HEK293 (cell line): Measurements from ENCODE around the gene DNAAF5.

Experiments used
- CTCF ChIA-PET: fragments of 350-600 bp; formaldehyde crosslinking; extraction: SDS; loops from one replicate; lab custom pipeline; 2021; ENCODE audit warnings: antibody characterized with exemption; lab: Yijun Ruan, JAX
- POLR2A ChIA-PET: fragments of 300-600 bp; formaldehyde crosslinking; extraction: SDS; loops from one replicate; lab custom pipeline; 2020; ENCODE audit warnings: antibody characterized with exemption, inconsistent platforms; lab: Yijun Ruan, JAX
- H3K27ac ChIP-seq: fragments of 200-500 bp; sonication (Bioruptor generic); 2 replicates; pipeline ENCODE4 v1.5.1; 2014; ENCODE audit warnings: low read depth, low read length, control low read depth, inconsistent platforms; ENCODE audit errors: extremely low read depth
- H3K36me3 ChIP-seq, 2 experiments: fragments of 200-500 bp in 1 of 2; sonication (Bioruptor generic) in 1 of 2; 1 replicate in 1 of 2; 2 replicates in 1 of 2; pipeline ENCODE4 v1.5.1; 2014 to 2017; ENCODE audit warnings: inconsistent platforms in 2 of 2, low read length in 2 of 2; ENCODE audit not compliant: control insufficient read depth in 2 of 2, insufficient read depth in 1 of 2
- H3K4me1 ChIP-seq: fragments of 200-500 bp; sonication (Bioruptor generic); 2 replicates; pipeline ENCODE4 v1.5.1; 2014; ENCODE audit warnings: mild to moderate bottlenecking, low read length, inconsistent platforms; ENCODE audit not compliant: control insufficient read depth, insufficient read depth
- H3K4me3 ChIP-seq: 2 replicates; pipeline ENCODE4 v1.5.1; 2011; ENCODE audit warnings: low read depth, mild to moderate bottlenecking, control low read depth, low read length, moderate library complexity
- H3K9me3 ChIP-seq: fragments of 200-500 bp; sonication (Bioruptor generic); 2 replicates; pipeline ENCODE4 v1.5.1; 2014; ENCODE audit warnings: low read depth, low read length, inconsistent platforms; ENCODE audit not compliant: control insufficient read depth, insufficient read depth
- INSM2 ChIP-seq: fragments of 450-650 bp; formaldehyde crosslinking; IDR thresholded peaks from 2 replicates; pipeline ENCODE4 v1.5.1; 2016; ENCODE audit warnings: missing biosample characterization, missing genetic modification characterization
- PRDM2 ChIP-seq: fragments of 450-650 bp; formaldehyde crosslinking; IDR thresholded peaks from 2 replicates; pipeline ENCODE4 v1.5.1; 2016; ENCODE audit warnings: missing biosample characterization, missing genetic modification characterization, borderline replicate concordance
- SP7 ChIP-seq: fragments of 450-650 bp; formaldehyde crosslinking; IDR thresholded peaks from 2 replicates; pipeline ENCODE4 v1.5.1; 2016; ENCODE audit warnings: missing biosample characterization, missing genetic modification characterization
- YY1 ChIP-seq: fragments of 450-650 bp; formaldehyde crosslinking; IDR thresholded peaks from 2 replicates; pipeline ENCODE4 v1.5.1; 2018; ENCODE audit warnings: missing biosample characterization, missing genetic modification characterization
- ZNF175 ChIP-seq: fragments of 450-650 bp; formaldehyde crosslinking; IDR thresholded peaks from 2 replicates; pipeline ENCODE4 v1.5.1; 2016; ENCODE audit warnings: missing biosample characterization, missing genetic modification characterization
- ZNF19 ChIP-seq: fragments of 450-650 bp; formaldehyde crosslinking; IDR thresholded peaks from 2 replicates; pipeline ENCODE4; 2016; ENCODE audit warnings: missing biosample characterization, missing genetic modification characterization, low read depth
- ZNF48 ChIP-seq: fragments of 450-650 bp; formaldehyde crosslinking; IDR thresholded peaks from 2 replicates; pipeline ENCODE4 v1.5.1; 2016; ENCODE audit warnings: missing biosample characterization, missing genetic modification characterization
- ZNF529 ChIP-seq: fragments of 450-650 bp; formaldehyde crosslinking; IDR thresholded peaks from 2 replicates; pipeline ENCODE4 v1.5.1; 2017; ENCODE audit warnings: missing genetic modification characterization, missing biosample characterization; ENCODE audit not compliant: insufficient replicate concordance
- ZNF677 ChIP-seq: fragments of 450-650 bp; IDR thresholded peaks from 2 replicates; pipeline ENCODE4 v1.5.0; 2018; ENCODE audit warnings: missing biosample characterization, mild to moderate bottlenecking, missing genetic modification characterization, moderate library complexity
- ZNF701 ChIP-seq: fragments of 450-650 bp; formaldehyde crosslinking; IDR thresholded peaks from 2 replicates; pipeline ENCODE4 v1.5.1; 2016; ENCODE audit warnings: missing biosample characterization, missing genetic modification characterization
- ZSCAN30 ChIP-seq: fragments of 450-650 bp; IDR thresholded peaks from 2 replicates; pipeline ENCODE4 v1.5.1; 2018; ENCODE audit warnings: missing biosample characterization, mild to moderate bottlenecking, missing genetic modification characterization, moderate library complexity
- TF ChIP-seq, protein P1 (sequence below): sonication (generic); formaldehyde crosslinking; IDR thresholded peaks from 2 replicates; pipeline ENCODE4 v1.8.1; 2022; ENCODE audit warnings: mild to moderate bottlenecking, moderate library complexity, missing genetic modification reagents
- TF ChIP-seq, protein P2 (sequence below): fragments of 450-650 bp; formaldehyde crosslinking; IDR thresholded peaks from 2 replicates; pipeline ENCODE4 v1.5.1; 2016; ENCODE audit warnings: missing biosample characterization, missing genetic modification characterization
- TF ChIP-seq, protein P3 (sequence below): fragments of 450-650 bp; formaldehyde crosslinking; IDR thresholded peaks from 2 replicates; pipeline ENCODE4 v1.5.1; 2016; ENCODE audit warnings: missing biosample characterization, missing genetic modification characterization, low read depth

The DNAAF5 gene

GRCh38 chr7:762885-763284, 36.4 kb downstream of the DNAAF5 start:
- ChIA-PET CTCF (no interaction called here), POLR2A (no interaction called here)
- no peaks in the 10 kb centered on the region for H3K4me1 ChIP-seq
- H3K9me3 ChIP-seq: no peaks in the 10 kb centered on the region
- TF ChIP-seq ZNF701 (tag by site-specific recombination): no peak
- no peak for TF ChIP-seq ZNF48 (tag by site-specific recombination)
- TF ChIP-seq, protein P1, sequence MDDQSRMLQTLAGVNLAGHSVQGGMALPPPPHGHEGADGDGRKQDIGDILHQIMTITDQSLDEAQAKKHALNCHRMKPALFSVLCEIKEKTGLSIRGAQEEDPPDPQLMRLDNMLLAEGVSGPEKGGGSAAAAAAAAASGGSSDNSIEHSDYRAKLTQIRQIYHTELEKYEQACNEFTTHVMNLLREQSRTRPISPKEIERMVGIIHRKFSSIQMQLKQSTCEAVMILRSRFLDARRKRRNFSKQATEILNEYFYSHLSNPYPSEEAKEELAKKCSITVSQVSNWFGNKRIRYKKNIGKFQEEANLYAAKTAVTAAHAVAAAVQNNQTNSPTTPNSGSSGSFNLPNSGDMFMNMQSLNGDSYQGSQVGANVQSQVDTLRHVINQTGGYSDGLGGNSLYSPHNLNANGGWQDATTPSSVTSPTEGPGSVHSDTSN (CRISPR knock-in tag): no peak
- no peak for TF ChIP-seq ZNF175
- TF ChIP-seq INSM2 (tag by site-specific recombination): no peak
- TF ChIP-seq PRDM2 (tag by site-specific recombination): no peak
- no peak for TF ChIP-seq SP7
- no peak for TF ChIP-seq ZNF19 (tag by site-specific recombination)
- TF ChIP-seq, protein P2, sequence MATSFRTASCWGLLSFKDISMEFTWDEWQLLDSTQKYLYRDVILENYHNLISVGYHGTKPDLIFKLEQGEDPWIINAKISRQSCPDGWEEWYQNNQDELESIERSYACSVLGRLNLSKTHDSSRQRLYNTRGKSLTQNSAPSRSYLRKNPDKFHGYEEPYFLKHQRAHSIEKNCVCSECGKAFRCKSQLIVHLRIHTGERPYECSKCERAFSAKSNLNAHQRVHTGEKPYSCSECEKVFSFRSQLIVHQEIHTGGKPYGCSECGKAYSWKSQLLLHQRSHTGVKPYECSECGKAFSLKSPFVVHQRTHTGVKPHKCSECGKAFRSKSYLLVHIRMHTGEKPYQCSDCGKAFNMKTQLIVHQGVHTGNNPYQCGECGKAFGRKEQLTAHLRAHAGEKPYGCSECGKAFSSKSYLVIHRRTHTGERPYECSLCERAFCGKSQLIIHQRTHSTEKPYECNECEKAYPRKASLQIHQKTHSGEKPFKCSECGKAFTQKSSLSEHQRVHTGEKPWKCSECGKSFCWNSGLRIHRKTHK (tag by site-specific recombination): no peak
- TF ChIP-seq ZNF529 (tag by site-specific recombination): no peak
- TF ChIP-seq, protein P3, sequence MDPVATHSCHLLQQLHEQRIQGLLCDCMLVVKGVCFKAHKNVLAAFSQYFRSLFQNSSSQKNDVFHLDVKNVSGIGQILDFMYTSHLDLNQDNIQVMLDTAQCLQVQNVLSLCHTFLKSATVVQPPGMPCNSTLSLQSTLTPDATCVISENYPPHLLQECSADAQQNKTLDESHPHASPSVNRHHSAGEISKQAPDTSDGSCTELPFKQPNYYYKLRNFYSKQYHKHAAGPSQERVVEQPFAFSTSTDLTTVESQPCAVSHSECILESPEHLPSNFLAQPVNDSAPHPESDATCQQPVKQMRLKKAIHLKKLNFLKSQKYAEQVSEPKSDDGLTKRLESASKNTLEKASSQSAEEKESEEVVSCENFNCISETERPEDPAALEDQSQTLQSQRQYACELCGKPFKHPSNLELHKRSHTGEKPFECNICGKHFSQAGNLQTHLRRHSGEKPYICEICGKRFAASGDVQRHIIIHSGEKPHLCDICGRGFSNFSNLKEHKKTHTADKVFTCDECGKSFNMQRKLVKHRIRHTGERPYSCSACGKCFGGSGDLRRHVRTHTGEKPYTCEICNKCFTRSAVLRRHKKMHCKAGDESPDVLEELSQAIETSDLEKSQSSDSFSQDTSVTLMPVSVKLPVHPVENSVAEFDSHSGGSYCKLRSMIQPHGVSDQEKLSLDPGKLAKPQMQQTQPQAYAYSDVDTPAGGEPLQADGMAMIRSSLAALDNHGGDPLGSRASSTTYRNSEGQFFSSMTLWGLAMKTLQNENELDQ (tag by site-specific recombination): no peak
- no peak for TF ChIP-seq ZNF677 (tag by site-specific recombination)
- no peak for TF ChIP-seq ZSCAN30 (tag by site-specific recombination)
- no peak for TF ChIP-seq YY1 (tag by site-specific recombination)
- TF ChIP-seq, all 188 proteins: peak for 0
- Histone ChIP-seq H3K36me3 (peaks cover 16 to 77% of the 10 kb centered on the region in 2 experiments; a peak in 2 of 3 replicates), H3K4me3 (no peak overlapping the region), H3K27ac (no peak overlapping the region)
